GM06990 (cell line): ENCODE results near the gene GATA5.

ENCODE experiments used
- DNase-seq: peaks from one replicate; pipeline ENCODE4 v3.0.0-alpha.2; 2011; ENCODE audit not compliant: insufficient read length; ENCODE audit errors: extremely low read depth
- H3K27me3 ChIP-seq: replicated peaks from 2 replicates; pipeline ENCODE4 v1.6.0; 2011; ENCODE audit warnings: low read length; ENCODE audit not compliant: control insufficient read depth, insufficient read depth
- H3K36me3 ChIP-seq: 2 replicates; pipeline ENCODE4 v1.5.1; 2011; ENCODE audit warnings: low read length; ENCODE audit not compliant: control insufficient read depth, insufficient read depth
- H3K4me3 ChIP-seq: replicated peaks from 2 replicates; pipeline ENCODE4 v1.5.1; 2011; ENCODE audit warnings: low read depth, mild to moderate bottlenecking, control low read depth, low read length
- CTCF ChIP-seq: IDR thresholded peaks from 2 replicates; pipeline ENCODE4 v1.5.1; 2011; ENCODE audit warnings: low read length, control low read depth, mild to moderate bottlenecking, inconsistent platforms; ENCODE audit not compliant: insufficient read depth, poor library complexity, severe bottlenecking

The GATA5 gene

GRCh38 chr20:62444286-62444685 lies 31.5 kb downstream of the GATA5 start:
- Histone ChIP-seq H3K27me3 (peaks cover 2% of the 10 kb centered on the region; the same call in 1 of the 2 replicates), H3K36me3 (no peaks in the 10 kb centered on the region), H3K4me3 (no peak overlapping the region)
- no peak for TF ChIP-seq CTCF
- DNase-seq, result no peak

- Histone ChIP-seq H3K36me3 (no peaks in the 10 kb centered on the region), H3K27me3 (peaks cover 2% of the 10 kb centered on the region; the same call in 1 of the 2 replicates), H3K4me3 (no peak overlapping the region)
- no peak for TF ChIP-seq CTCF
- DNase-seq, result no peak
These were observed 33.7 kb downstream of the GATA5 start for GRCh38 chr20:62441987-62442539.

GRCh38 chr20:62439218-62439617 lies 36.6 kb downstream of the GATA5 start:
- no peak for TF ChIP-seq CTCF
- no peaks in the 10 kb centered on the region for H3K36me3 ChIP-seq
- H3K27me3 ChIP-seq, result peaks cover 2% of the 10 kb centered on the region
- no peak overlapping the region for H3K4me3 ChIP-seq
- DNase-seq, result no peak

- no peak for TF ChIP-seq CTCF
- no peak overlapping the region for H3K4me3 ChIP-seq
- H3K36me3 ChIP-seq, result no peaks in the 10 kb centered on the region
- peaks cover 2% of the 10 kb centered on the region for H3K27me3 ChIP-seq
- DNase-seq, result no peak
These were observed 37.9 kb downstream of the GATA5 start for GRCh38 chr20:62437927-62438326.

- no peak for TF ChIP-seq CTCF
- no peak for DNase-seq
- H3K4me3 ChIP-seq, result no peak overlapping the region
- peaks cover 2% of the 10 kb centered on the region for H3K27me3 ChIP-seq
- H3K36me3 ChIP-seq, result no peaks in the 10 kb centered on the region
These were observed 38.3 kb downstream of the GATA5 start for GRCh38 chr20:62437496-62437895.

GRCh38 chr20:62436692-62437091 lies 39.1 kb downstream of the GATA5 start:
- Histone ChIP-seq H3K4me3 (no peak overlapping the region), H3K27me3 (peaks cover 2% of the 10 kb centered on the region), H3K36me3 (no peaks in the 10 kb centered on the region)
- TF ChIP-seq CTCF, result no peak
- DNase-seq, result no peak
